Measurements from ENCODE around the gene RBM34.

GRCh38 chr1:235101558-235102258 is 59.3 kb downstream of the RBM34 start:
- no peak for TF ChIP-seq CTCF (conservative IDR thresholded peaks at IDR 0.05; ENCODE audit: low read length)
- TF ChIP-seq EZH2phosphoT487 (IDR thresholded peaks at IDR 0.05; ENCODE audit: borderline replicate concordance, low read depth, low read length): no peak

Measured in OCI-LY7 (cell line).